ENCODE data around the gene SREBF2. TPM values are rescaled to one million over a fixed set of nuclear protein-coding genes. Genes with fewer than 3 reads are reported as not detected.
A peak's percentile ranks its signal among the peaks of the same experiment; 100 is the strongest.
"Not testable (repeated sequence)": the region's sequence is repeated elsewhere in the genome, so short reads cannot be mapped to it uniquely, and the experiment has no call there.

The SREBF2 gene
- polyA plus RNA-seq, 2 of the 4 experiments (the other 2 are of a cell fraction): 19.4 to 30.8 TPM

DNA sequence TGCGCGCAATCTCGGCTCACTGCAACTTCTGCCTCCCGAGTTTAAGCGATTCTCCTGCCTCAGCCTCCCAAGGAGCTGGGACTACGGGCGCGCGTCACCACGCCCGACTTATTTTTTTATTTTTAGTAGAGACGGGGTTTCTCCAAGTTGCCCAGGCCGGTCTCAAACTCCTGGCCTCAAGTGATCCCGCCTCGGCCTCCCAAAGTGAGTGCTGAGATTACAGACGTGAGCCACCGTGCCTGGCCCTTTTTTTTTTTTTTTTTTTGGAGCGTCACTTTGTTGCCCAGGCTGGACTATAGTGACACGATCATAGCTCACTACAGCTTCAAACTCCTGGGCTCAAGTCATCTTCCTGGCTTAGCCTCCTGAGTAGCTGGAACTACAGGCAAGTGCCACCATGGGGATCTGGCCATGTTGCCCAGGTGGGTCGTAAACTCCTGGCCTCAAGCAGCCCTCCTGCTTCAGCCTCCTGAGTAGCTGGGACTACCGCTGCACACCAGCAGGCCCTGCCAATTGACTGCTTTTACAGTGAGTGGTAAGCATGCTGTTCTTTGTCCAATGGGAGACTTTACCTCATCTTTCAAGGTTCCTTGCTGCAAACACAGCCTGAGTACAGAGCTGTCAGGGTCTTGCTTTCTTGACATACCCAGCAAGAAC lies 114.6 kb downstream of the SREBF2 start:
- H3K27ac ChIP-seq: peak overlapping the region; percentile 90 to 95
- TF ChIP-seq NR3C1 (IDR thresholded peaks at IDR 0.05) (no peak), CEBPB (IDR thresholded peaks at IDR 0.05) (no peak), SREBF2 (IDR thresholded peaks at IDR 0.05) (no peak), HOXA7 (CRISPR knock-in tag; IDR thresholded peaks at IDR 0.05) (no peak), POLR2AphosphoS2 (conservative IDR thresholded peaks at IDR 0.05; ENCODE audit: low read length) (no peak), SMC3 (IDR thresholded peaks at IDR 0.05) (no peak), CHD4 (IDR thresholded peaks at IDR 0.05; ENCODE audit: borderline replicate concordance) (no peak), JUN (IDR thresholded peaks at IDR 0.05) (no peak), RAD21 (conservative IDR thresholded peaks at IDR 0.05 in 1 of 2, IDR thresholded peaks at IDR 0.05 in 1 of 2) (no peak)
- TF ChIP-seq, protein P1, sequence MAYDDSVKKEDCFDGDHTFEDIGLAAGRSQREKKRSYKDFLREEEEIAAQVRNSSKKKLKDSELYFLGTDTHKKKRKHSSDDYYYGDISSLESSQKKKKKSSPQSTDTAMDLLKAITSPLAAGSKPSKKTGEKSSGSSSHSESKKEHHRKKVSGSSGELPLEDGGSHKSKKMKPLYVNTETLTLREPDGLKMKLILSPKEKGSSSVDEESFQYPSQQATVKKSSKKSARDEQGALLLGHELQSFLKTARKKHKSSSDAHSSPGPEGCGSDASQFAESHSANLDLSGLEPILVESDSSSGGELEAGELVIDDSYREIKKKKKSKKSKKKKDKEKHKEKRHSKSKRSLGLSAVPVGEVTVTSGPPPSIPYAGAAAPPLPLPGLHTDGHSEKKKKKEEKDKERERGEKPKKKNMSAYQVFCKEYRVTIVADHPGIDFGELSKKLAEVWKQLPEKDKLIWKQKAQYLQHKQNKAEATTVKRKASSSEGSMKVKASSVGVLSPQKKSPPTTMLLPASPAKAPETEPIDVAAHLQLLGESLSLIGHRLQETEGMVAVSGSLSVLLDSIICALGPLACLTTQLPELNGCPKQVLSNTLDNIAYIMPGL (CRISPR knock-in tag; IDR thresholded peaks at IDR 0.05; ENCODE audit: borderline replicate concordance): no peak
- TF ChIP-seq, protein P2, sequence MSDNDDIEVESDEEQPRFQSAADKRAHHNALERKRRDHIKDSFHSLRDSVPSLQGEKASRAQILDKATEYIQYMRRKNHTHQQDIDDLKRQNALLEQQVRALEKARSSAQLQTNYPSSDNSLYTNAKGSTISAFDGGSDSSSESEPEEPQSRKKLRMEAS (IDR thresholded peaks at IDR 0.05): no peak
- peak overlapping the region; percentile 92 for H3K4me3 ChIP-seq
- peaks cover 12% of the 10 kb centered on the region; the same call in 2 of the 3 replicates for H3K4me1 ChIP-seq
- ChIA-PET POLR2A (interaction anchor here (0.5 to 1.1 kb wide), 4 partner anchors 122 to 562 kb away, joined by 4 to 5 read pairs (median 5); partner anchors contain the start of gene CCDC134), CTCF (interaction anchor here (1.0 to 2.2 kb wide), 8 partner anchors 9 to 283 kb away, joined by 3 to 18 read pairs (median 4); no protein-coding TSS in a partner anchor)
- 74% methylated on average over 21 of the region's 21 CpGs for WGBS (ENCODE audit: missing lambda C conversion rate)
- H3K4me2 ChIP-seq: peak overlapping the region; percentile 80
- FAIRE-seq: no peak
- ATAC-seq: no peak
- H3K9me3 ChIP-seq: no peaks in the 10 kb centered on the region
- no peak for DNase-seq (ENCODE audit: low read depth in 1 of 2, low spot score in 1 of 2)

DNA sequence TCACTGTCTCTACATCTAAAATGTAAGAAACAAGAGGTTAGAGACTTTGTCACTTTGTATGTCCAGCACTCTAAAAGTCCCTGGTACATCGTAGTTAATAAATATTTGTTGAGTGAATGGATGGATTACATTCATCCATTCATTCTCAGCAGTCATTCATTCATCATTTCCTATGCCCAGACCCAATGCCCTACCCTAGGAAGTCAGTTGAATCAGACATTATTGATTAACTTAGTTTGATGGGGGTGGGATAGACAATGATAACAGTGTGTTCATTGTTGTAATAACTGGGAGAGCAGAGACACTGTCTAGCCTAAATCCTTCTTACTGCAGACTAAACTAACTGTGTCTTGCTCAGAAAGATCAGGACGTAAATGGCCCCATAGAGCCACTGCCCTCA lies 115.2 kb downstream of the SREBF2 start:
- CTCF ChIA-PET: interaction anchor here (1.0 to 1.7 kb wide), 4 partner anchors 9 to 251 kb away, joined by 3 to 5 read pairs (median 4); no protein-coding TSS in a partner anchor
- 93% methylated on average over 2 of the region's 2 CpGs for WGBS (ENCODE audit: missing lambda C conversion rate)
- DNase-seq (ENCODE audit: low read depth in 1 of 2, low spot score in 1 of 2) (no peak), ATAC-seq (no peak), FAIRE-seq (no peak)
- no peak overlapping the region for H3K4me2 ChIP-seq
- H3K4me1 ChIP-seq: peaks cover 12% of the 10 kb centered on the region; the same call in 2 of the 3 replicates
- no peak overlapping the region for H3K4me3 ChIP-seq
- POLR2A ChIA-PET: interaction anchor here (0.6 kb wide), 1 partner anchor 562 kb away, joined by 5 read pairs; no protein-coding TSS in a partner anchor
- H3K27ac ChIP-seq: no peak overlapping the region
- H3K9me3 ChIP-seq: no peaks in the 10 kb centered on the region
- no peak for TF ChIP-seq JUN (IDR thresholded peaks at IDR 0.05)
- TF ChIP-seq RNF2 (IDR thresholded peaks at IDR 0.05; ENCODE audit: borderline replicate concordance, low read depth): no peak
- TF ChIP-seq NPAS2 (CRISPR knock-in tag; IDR thresholded peaks at IDR 0.05; ENCODE audit: borderline replicate concordance): no peak
- TF ChIP-seq HOXB5 (CRISPR knock-in tag; IDR thresholded peaks at IDR 0.05): no peak
- TF ChIP-seq RAD21 (conservative IDR thresholded peaks at IDR 0.05 in 1 of 2, IDR thresholded peaks at IDR 0.05 in 1 of 2): no peak
- TF ChIP-seq, protein P3, sequence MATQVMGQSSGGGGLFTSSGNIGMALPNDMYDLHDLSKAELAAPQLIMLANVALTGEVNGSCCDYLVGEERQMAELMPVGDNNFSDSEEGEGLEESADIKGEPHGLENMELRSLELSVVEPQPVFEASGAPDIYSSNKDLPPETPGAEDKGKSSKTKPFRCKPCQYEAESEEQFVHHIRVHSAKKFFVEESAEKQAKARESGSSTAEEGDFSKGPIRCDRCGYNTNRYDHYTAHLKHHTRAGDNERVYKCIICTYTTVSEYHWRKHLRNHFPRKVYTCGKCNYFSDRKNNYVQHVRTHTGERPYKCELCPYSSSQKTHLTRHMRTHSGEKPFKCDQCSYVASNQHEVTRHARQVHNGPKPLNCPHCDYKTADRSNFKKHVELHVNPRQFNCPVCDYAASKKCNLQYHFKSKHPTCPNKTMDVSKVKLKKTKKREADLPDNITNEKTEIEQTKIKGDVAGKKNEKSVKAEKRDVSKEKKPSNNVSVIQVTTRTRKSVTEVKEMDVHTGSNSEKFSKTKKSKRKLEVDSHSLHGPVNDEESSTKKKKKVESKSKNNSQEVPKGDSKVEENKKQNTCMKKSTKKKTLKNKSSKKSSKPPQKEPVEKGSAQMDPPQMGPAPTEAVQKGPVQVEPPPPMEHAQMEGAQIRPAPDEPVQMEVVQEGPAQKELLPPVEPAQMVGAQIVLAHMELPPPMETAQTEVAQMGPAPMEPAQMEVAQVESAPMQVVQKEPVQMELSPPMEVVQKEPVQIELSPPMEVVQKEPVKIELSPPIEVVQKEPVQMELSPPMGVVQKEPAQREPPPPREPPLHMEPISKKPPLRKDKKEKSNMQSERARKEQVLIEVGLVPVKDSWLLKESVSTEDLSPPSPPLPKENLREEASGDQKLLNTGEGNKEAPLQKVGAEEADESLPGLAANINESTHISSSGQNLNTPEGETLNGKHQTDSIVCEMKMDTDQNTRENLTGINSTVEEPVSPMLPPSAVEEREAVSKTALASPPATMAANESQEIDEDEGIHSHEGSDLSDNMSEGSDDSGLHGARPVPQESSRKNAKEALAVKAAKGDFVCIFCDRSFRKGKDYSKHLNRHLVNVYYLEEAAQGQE (IDR thresholded peaks at IDR 0.05): no peak
- TF ChIP-seq HOXA7 (CRISPR knock-in tag; IDR thresholded peaks at IDR 0.05): no peak
- no peak for TF ChIP-seq SREBF2 (IDR thresholded peaks at IDR 0.05)
- TF ChIP-seq ZNF302 (CRISPR knock-in tag; IDR thresholded peaks at IDR 0.05): no peak
- TF ChIP-seq, protein P4, sequence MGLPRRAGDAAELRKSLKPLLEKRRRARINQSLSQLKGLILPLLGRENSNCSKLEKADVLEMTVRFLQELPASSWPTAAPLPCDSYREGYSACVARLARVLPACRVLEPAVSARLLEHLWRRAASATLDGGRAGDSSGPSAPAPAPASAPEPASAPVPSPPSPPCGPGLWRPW (IDR thresholded peaks at IDR 0.05): no peak
- TF ChIP-seq TP53 (CRISPR knock-in tag; IDR thresholded peaks at IDR 0.05): no peak
- TF ChIP-seq MYC (IDR thresholded peaks at IDR 0.05; ENCODE audit: borderline replicate concordance, low read length): no peak
- TF ChIP-seq, protein P5, sequence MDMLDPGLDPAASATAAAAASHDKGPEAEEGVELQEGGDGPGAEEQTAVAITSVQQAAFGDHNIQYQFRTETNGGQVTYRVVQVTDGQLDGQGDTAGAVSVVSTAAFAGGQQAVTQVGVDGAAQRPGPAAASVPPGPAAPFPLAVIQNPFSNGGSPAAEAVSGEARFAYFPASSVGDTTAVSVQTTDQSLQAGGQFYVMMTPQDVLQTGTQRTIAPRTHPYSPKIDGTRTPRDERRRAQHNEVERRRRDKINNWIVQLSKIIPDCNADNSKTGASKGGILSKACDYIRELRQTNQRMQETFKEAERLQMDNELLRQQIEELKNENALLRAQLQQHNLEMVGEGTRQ (IDR thresholded peaks at IDR 0.05): no peak

DNA sequence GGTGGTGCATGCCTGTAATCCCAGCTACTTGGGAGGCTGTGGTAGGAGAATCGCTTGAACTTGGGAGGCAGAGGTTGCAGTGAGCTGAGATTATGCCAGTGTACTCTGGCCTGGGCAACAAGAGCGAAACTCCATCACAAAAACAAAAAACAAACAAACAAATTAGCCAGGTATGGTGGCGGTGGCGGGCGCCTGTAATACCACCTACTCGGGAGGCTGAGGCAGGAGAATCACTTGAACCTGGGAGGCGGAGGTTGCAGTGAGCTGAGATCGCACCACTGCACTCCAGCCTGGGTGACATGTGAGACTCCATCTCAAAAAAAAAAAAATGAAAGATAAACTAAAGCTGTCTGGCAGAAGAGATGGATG lies 116.0 kb downstream of the SREBF2 start:
- POLR2A ChIA-PET; ATAC-seq; FAIRE-seq; H3K9me3 ChIP-seq; H3K27ac ChIP-seq; DNase-seq (ENCODE audit: low read depth in 1 of 2, low spot score in 1 of 2); H3K4me3 ChIP-seq; H3K4me2 ChIP-seq: not testable (repeated sequence)
- H3K4me1 ChIP-seq: peaks cover 12% of the 10 kb centered on the region; the same call in 2 of the 3 replicates
- 94% methylated on average over 8 of the region's 8 CpGs for WGBS (ENCODE audit: missing lambda C conversion rate)
- CTCF ChIA-PET: interaction anchor here (1.5 to 1.7 kb wide), 3 partner anchors 10 to 252 kb away, joined by 3 to 5 read pairs (median 4); no protein-coding TSS in a partner anchor
